ENCODE measurements around the gene TRAPPC10. TPM values are rescaled to one million over a fixed set of nuclear protein-coding genes. Genes with fewer than 3 reads are reported as not detected.

The TRAPPC10 gene
- total RNA-seq, 1 donor from 2014 or later, result 30.9 TPM

- TF ChIP-seq CTCF (IDR thresholded peaks at IDR 0.05; ENCODE audit: insufficient read depth, low read length, poor library complexity, severe bottlenecking), result no peak
Measured at GRCh38 chr21:44053567-44053966, 41.5 kb downstream of the TRAPPC10 start.

DNA sequence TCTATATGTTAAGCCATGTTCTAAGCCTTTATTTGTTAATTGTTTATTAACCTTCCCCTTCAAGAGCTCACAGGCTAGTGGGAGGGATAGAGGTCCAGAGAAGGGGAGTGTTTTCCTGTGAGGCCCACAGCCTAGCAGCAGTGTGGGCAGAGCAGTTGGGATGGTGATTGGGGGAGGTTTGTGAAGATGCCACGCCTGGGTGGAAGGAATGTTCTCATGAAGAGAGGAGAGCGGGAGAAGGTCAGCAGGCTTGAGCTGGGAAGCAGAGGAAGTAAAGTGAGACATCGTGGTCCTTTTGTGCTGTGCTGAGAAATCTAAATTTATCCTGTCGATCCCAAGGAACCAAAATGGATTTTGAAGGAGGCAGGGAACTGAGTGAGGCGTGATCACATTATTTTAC is 42.6 kb downstream of the TRAPPC10 start:
- H3K36me3 ChIP-seq (ENCODE audit: control insufficient read depth, insufficient read depth, low read length), result no peaks in the 10 kb centered on the region
- peak; percentile 44 for DNase-seq (ENCODE audit: low read depth)
- H3K4me3 ChIP-seq (ENCODE audit: low read depth, low read length), result no peak overlapping the region
- no peak for TF ChIP-seq CTCF (IDR thresholded peaks at IDR 0.05; ENCODE audit: insufficient read depth, low read length, poor library complexity, severe bottlenecking)
- no peaks in the 10 kb centered on the region for H3K27me3 ChIP-seq (ENCODE audit: control insufficient read depth, insufficient read depth, low read length)

More at GRCh38 chr21:44053567-44053966, 41.5 kb downstream of the TRAPPC10 start:
- DNase-seq (ENCODE audit: low read depth), result no peak
- Histone ChIP-seq H3K36me3 (ENCODE audit: control insufficient read depth, insufficient read depth, low read length) (no peaks in the 10 kb centered on the region), H3K27me3 (ENCODE audit: control insufficient read depth, insufficient read depth, low read length) (no peaks in the 10 kb centered on the region), H3K4me3 (ENCODE audit: low read depth, low read length) (no peak overlapping the region)

GRCh38 chr21:44057055-44057454 is 44.9 kb downstream of the TRAPPC10 start:
- no peak overlapping the region for H3K4me3 ChIP-seq (ENCODE audit: low read depth, low read length)
- H3K27me3 ChIP-seq (ENCODE audit: control insufficient read depth, insufficient read depth, low read length), result no peaks in the 10 kb centered on the region
- no peak for TF ChIP-seq CTCF (IDR thresholded peaks at IDR 0.05; ENCODE audit: insufficient read depth, low read length, poor library complexity, severe bottlenecking)
- no peaks in the 10 kb centered on the region for H3K36me3 ChIP-seq (ENCODE audit: control insufficient read depth, insufficient read depth, low read length)
- DNase-seq (ENCODE audit: low read depth), result no peak

DNA sequence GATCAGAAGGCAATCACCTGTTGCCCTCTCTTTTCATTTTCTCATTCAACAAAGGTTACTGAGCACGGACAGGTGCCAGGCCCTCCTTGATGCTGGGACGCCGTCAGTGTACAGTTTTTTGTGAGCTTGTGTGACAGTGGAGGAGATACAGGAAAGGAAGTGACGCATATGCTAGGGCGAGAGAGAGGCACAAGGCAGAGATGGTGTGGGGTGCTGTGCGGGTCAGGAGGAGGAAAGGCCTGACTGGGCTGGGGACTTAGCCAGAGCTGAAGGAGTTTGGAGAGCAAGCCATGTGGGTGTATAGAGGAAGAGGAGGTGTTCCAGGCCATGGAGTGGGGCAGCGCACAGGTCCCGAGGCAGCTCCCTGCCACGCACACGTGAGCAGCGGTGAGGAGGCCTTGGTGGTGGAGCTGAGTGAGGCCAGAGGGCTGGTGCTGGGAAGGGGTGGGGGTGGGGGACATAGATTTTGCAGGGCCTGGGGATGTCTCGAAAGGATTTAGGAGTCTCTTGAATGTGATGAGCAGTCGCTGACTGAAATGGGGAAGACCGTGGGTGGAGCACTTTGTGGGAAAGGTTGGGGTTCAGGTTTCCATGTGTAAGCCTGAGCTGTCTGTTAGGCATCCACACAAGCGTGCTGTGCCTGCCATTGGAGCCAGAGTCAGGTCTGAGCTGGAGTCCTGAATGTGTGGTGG is 46.0 kb downstream of the TRAPPC10 start:
- Histone ChIP-seq H3K36me3 (ENCODE audit: control insufficient read depth, insufficient read depth, low read length) (no peaks in the 10 kb centered on the region), H3K4me3 (ENCODE audit: low read depth, low read length) (no peak overlapping the region), H3K27me3 (ENCODE audit: control insufficient read depth, insufficient read depth, low read length) (no peaks in the 10 kb centered on the region)
- no peak for DNase-seq (ENCODE audit: low read depth)
- no peak for TF ChIP-seq CTCF (IDR thresholded peaks at IDR 0.05; ENCODE audit: insufficient read depth, low read length, poor library complexity, severe bottlenecking)

DNA sequence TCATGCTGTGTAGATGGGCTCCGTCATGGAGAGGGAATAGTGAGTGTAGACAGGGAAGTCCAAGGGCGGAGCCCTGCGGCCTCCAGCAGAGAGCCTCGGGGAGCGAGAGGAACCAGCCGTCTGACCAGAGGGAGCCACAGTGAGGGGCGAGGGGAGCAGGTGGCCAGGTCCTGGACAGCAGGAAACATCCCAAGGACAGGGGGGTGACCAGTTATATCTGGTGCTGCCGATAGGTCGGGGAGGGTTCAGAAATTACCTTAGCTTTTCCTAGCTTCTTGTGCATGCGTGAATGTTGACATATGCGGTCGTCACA is 46.5 kb downstream of the TRAPPC10 start:
- H3K4me3 ChIP-seq (ENCODE audit: low read depth, low read length), result no peak overlapping the region
- no peaks in the 10 kb centered on the region for H3K27me3 ChIP-seq (ENCODE audit: control insufficient read depth, insufficient read depth, low read length)
- no peak for DNase-seq (ENCODE audit: low read depth)
- H3K36me3 ChIP-seq (ENCODE audit: control insufficient read depth, insufficient read depth, low read length), result peaks cover 2% of the 10 kb centered on the region
- no peak for TF ChIP-seq CTCF (IDR thresholded peaks at IDR 0.05; ENCODE audit: insufficient read depth, low read length, poor library complexity, severe bottlenecking)

GRCh38 chr21:44058981-44059380 is 46.9 kb downstream of the TRAPPC10 start:
- no peak for TF ChIP-seq CTCF (IDR thresholded peaks at IDR 0.05; ENCODE audit: insufficient read depth, low read length, poor library complexity, severe bottlenecking)

More at GRCh38 chr21:44058981-44059380, 46.9 kb downstream of the TRAPPC10 start:
- Histone ChIP-seq H3K27me3 (ENCODE audit: control insufficient read depth, insufficient read depth, low read length) (no peaks in the 10 kb centered on the region), H3K4me3 (ENCODE audit: low read depth, low read length) (no peak overlapping the region), H3K36me3 (ENCODE audit: control insufficient read depth, insufficient read depth, low read length) (peaks cover 2% of the 10 kb centered on the region)
- no peak for DNase-seq (ENCODE audit: low read depth)
